Posterior cingulate gyrus (tissue), 11 donors: ENCODE data around the gene NDST1.

Source experiments
- DNase-seq, 10 donors: peaks; one replicate each; pipeline versions ENCODE4 v3.0.0 to v3.0.0-alpha.2; 2020 to 2021; ENCODE audit warnings: mixed read lengths in 3 of 10
- intact Hi-C: fragments of 100-400 bp; cut with DNase I; formaldehyde crosslinking; loops from one replicate; pipeline ENCODE4 v1.15.1; 2023

Gene NDST1

DNA sequence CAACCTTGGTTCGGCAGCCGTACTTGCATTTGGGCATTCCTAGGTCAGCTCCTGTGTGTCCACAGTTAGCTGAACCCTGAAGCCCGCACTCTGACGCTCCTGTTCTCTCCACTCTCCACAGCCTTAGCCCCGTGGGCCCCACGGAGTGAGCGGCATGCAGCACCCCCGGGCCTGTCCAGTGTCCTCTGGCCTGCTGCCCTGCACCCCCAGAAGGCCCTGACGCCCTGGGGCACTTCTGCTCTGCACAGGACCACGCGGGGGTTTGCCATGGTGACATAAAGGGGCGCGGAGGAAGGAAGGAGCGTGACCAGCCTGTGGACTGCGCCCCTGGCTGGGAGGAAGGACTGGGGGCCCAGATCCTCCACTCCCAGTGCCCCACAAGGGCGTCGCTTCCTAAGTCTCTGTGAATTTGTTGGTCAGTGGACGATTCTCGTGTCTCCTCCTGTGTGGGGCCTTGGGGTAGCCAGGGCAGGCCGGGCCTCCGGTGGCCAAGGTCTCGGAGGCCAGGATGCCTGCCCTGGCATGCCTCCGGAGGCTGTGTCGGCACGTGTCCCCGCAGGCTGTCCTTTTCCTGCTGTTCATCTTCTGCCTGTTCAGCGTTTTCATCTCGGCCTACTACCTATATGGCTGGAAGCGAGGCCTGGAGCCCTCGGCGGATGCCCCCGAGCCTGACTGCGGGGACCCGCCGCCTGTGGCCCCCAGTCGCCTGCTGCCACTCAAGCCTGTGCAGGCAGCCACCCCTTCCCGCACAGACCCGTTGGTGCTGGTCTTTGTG lies 13.0 kb downstream of the NDST1 start:
- no peak for DNase-seq
- intact Hi-C loops: no loop called here

- no peak for DNase-seq
- intact Hi-C loops: no loop called here
Observed at GRCh38 chr5:150521522-150521817, 13.5 kb downstream of the NDST1 start.

DNA sequence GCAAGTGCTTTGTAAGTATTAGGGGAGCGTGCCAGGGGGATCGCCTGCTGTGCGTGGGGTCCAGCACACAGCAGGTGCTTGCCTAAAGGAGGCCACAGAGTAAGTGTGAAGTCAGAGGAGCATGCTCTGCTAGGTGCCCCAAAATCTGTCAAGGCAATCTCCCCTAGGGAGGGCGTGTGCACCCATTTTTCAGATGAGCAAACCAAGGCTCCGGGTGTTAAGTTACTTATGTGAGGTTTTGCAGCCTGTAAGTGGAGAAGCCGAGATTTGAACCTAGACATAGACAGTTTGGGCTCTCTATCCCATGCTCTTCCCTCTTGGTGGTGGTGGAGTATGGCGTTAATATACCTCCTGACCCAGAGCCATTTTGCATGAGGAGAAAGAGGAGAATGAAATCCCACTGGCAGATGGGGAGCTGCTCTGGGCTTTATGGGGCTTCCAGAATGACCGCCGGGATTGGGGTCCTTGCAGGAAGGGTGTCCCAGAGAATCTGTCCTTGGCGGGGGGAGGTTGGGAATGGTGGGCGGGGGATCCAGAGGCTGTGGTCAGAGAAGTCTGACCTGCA lies 14.1 kb downstream of the NDST1 start:
- DNase-seq: no peak
- intact Hi-C loops: loop anchor here (2.0 kb wide), 2 partner anchors 35 to 63 kb away; no protein-coding TSS in a partner anchor

DNA sequence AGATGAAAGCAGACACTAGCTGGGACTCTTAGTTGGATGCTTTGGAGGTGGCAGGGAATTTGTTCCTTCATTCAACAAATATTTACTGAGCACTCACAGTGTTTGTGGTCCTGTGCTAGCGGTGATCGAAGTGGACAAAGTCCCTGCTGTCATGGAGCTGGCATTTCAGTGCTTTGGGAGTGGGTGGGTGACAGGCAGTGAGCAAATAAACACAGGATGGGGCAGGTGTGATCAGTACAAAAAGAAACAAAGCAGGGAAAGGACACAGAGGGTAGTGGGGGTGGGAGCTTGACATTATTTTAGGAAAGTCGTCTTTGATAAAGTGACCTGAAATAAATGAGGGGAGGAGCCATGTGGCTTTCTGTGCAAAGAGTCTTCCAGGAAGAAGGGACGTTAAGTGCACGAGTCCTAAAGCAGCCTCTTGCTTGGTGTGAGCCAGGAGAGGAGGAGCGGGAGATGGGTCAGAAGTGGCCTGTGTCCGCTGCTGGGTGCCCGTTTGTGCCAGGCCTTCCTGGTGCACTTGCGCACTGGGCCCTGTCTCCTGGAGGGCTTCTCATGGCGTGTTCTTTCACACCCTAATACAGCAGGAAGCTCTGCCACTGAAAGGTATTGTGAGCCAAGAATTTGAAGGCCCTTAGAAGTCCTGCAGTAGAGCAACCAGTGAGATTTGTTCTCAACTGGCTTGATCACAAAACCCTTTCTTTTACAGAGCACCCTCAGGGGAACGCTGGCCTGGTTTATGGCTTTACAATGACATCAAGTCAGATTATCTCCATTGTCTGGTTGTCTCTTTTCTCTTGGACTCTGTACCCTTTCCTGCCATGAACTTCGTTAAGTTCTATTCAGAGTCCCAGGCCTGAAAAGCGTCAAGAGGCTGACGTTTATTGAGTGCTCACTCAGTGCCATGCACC lies 14.8 kb downstream of the NDST1 start:
- peak in 1 of 10 donors; percentile 58 for DNase-seq
- intact Hi-C loops: loop anchor here (2.0 kb wide), 2 partner anchors 36 to 64 kb away; no protein-coding TSS in a partner anchor

- intact Hi-C loops: loop anchor here (2.0 kb wide), 2 partner anchors 37 to 65 kb away; no protein-coding TSS in a partner anchor
- DNase-seq: peak in 6 of 10 donors; percentile 41 to 93 (median 62)
Observed at GRCh38 chr5:150523472-150524350, 15.8 kb downstream of the NDST1 start.

- intact Hi-C loops: no loop called here
- peak in 1 of 10 donors; percentile 34 for DNase-seq
Observed at GRCh38 chr5:150525163-150525562, 17.2 kb downstream of the NDST1 start.

GRCh38 chr5:150525781-150526180 lies 17.9 kb downstream of the NDST1 start:
- DNase-seq: no peak
- intact Hi-C loops: no loop called here

- intact Hi-C loops: no loop called here
- DNase-seq: peak in 2 of 10 donors; percentile 20 to 35
Observed at GRCh38 chr5:150527038-150527437, 19.1 kb downstream of the NDST1 start.

- intact Hi-C loops: no loop called here
- DNase-seq: peak in 2 of 10 donors; percentile 67 to 75
Observed at GRCh38 chr5:150527808-150528207, 19.9 kb downstream of the NDST1 start.

GRCh38 chr5:150528924-150529546 lies 21.1 kb downstream of the NDST1 start:
- intact Hi-C loops: no loop called here
- peak in 1 of 10 donors; percentile 22 for DNase-seq

DNA sequence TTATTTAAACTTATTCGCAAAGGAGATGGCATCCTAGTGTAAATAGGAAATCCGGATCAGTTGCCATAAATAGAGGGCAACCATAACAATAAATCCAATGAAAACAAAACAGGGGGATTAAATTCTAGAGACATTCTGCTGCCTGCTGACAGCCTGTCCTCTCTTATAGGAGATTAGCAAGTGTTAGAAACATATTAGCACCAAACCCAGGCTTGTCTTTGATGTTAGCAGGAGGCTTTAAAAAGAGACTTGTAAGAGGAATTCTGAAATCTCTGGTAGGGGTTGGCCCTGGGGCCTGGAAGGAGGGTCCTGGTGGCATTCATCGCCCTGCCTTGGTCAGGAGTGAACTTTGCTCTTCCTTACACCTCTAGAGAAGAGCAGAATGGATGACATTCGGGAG lies 21.6 kb downstream of the NDST1 start:
- intact Hi-C loops: no loop called here
- peak in 1 of 10 donors; percentile 24 for DNase-seq

DNA sequence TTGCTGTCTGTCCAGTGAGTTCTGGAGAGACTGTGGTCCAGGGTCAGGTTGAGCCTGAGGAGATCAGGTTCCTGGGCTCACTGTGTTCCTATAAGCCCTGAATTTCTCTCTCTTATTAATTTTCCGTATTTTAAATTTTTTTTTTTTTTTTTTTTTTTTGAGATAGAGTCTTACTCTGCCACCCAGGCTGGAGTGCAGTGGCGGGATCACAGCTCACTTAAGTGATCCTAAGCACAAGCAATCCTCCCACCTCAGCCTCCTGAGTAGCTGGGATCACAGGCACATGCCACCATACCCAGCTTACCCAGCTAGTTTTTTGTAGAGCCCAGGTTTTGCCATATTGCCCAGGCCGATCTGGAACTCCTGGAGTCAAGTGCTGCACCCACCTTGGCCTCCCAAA lies 22.5 kb downstream of the NDST1 start:
- peak in 3 of 10 donors; percentile 26 to 55 (median 37) for DNase-seq
- intact Hi-C loops: no loop called here

DNA sequence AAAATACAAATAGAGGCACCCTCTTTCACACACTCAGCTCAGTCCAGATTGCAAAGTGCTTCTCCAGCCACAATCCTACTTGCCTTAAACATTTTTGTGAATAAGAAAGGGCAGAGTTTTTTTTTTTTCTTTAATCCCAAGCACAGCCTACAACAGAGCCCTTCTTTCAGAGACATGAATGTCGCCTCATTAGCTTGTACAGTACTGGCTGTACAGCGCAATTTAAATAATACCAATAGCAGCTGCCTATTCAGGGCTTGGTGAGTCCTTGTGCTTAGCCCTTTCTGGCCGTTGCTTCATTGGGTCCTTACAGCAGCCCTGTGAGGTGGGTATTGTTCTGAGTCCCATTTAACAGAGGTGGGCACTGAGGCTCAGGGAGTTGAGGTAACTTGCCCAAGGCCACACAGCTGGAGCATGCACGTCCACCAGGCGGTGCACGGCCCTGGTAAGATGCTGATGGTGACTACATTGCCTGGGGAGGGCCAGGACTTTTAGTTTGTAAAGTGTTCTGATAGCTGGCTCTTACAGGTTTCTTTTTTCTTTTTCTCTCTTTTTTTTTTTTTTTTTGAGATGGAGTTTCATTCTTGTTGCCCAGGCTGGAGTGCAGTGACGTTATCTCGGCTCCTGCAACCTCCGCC lies 23.1 kb downstream of the NDST1 start:
- peak in 3 of 10 donors; percentile 39 to 78 (median 68) for DNase-seq
- intact Hi-C loops: no loop called here

DNA sequence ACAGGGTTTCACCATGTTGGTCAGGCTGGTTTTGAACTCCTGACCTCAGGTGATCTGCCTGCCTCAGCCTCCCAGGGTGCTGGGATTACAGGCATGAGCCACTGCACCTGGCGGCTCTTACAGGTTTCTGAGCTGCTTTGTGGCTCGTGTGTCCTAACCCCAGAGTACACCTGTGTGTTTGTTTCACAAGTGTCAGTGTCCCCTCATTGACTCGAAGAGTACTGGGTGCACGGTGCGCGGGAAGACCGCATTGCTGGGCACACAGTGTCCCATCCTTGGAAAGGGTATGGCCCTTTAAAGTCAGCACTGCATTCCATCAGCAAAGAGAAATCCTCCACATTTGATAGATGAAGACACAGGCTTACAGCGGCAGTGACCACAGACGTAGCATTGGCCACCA lies 23.8 kb downstream of the NDST1 start:
- intact Hi-C loops: no loop called here
- peak in 3 of 10 donors; percentile 27 to 55 (median 52) for DNase-seq

DNA sequence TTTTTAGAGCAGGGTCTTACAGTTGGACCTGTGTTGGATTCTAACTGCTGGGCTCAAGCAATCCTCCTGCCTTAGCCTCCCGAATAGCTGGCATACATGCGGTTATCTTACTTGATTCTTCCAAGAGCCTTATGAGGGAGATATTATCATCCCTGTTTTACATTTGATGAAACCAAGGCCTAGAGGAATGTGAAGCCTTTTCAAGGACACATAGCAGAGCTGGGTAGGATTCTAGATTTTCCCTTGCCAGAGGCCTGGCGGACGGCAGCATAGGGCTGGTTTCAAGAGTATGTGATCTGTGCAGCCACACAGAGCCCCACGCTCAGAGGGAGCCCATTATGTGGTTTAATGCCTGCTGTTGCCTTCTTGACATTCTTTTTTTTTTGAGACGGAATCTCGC lies 24.2 kb downstream of the NDST1 start:
- peak in 1 of 10 donors; percentile 16 for DNase-seq
- intact Hi-C loops: no loop called here

GRCh38 chr5:150532996-150533395 lies 25.1 kb downstream of the NDST1 start:
- DNase-seq: peak in 3 of 10 donors; percentile 25 to 56 (median 31)
- intact Hi-C loops: no loop called here

DNA sequence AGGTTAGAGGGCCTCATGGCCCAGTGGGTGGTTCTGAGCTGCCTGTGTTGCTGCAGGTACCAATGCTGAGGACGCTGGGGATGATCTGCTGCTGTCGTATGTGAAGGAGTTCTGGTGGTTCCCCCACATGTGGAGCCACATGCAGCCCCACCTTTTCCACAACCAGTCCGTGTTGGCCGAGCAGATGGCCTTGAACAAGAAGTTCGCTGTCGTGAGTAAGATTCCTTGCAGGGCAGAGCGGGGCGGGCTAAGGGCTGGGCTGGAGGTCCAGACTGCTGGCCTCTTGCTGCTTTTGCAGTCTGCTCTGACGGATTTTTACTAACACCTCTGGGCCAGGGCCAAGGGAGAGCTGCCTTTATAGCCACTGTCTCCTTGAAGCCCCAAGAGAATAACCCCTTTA lies 26.9 kb downstream of the NDST1 start:
- intact Hi-C loops: no loop called here
- peak in 3 of 10 donors; percentile 31 to 68 (median 33) for DNase-seq

- DNase-seq: peak in 3 of 10 donors; percentile 21 to 59 (median 58)
- intact Hi-C loops: no loop called here
Observed at GRCh38 chr5:150535611-150536010, 27.7 kb downstream of the NDST1 start.
